ENCODE results near the gene OR4A15.

Gene OR4A15

GRCh38 chr11:55367674-55368073 lies at the start of gene OR4A15:
TSS of gene OR4A15 (plus strand) at chr11:55367974. CDS start at chr11:55367974, 0 bp downstream.
- no peak for DNase-seq

DNA sequence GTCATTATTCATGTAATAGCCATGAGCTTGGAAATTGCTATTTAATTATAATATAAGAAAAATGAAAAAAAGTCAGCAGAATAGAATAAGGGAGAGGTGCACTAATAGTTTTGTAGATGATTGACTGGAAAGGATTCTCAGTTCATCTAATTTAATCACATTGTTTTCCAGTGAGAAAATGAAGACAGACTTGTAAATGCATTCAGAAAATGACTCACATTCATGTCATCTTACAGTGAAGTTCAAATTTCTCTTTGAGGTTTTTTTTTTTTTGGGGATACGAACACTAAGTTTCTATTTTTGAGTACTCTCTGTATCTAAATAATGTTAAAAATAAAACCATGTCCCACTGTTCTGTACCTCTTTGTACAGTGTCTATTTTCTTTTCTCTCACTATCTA lies 43.3 kb upstream of the OR4A15 start:
- DNase-seq: no peak

GRCh38 chr11:55342901-55343300 lies 24.9 kb upstream of the OR4A15 start, which contains the start of gene OR4A16:
TSS of gene OR4A16 (plus strand) at chr11:55343201. CDS start at chr11:55343201, 0 bp downstream.
- DNase-seq: no peak

DNA sequence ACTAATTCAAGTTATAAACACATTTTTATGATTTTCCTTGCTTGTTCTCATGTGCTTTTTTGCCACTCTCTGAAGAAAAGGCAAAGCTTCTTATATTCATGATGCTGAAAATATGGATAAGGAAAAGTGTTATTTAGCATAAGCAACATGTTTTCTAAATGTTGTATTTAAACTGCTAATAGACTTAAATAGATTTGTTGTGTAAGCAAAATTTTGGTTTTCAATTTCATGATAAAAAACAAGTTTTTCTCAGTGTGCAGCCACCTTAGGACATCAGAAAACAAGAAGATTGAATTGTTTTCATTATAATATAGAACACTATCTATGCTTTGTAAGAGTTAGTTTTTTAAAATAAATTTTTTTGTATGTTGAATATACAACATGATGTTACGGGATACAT lies 22.5 kb upstream of the OR4A15 start:
- no peak for DNase-seq

DNA sequence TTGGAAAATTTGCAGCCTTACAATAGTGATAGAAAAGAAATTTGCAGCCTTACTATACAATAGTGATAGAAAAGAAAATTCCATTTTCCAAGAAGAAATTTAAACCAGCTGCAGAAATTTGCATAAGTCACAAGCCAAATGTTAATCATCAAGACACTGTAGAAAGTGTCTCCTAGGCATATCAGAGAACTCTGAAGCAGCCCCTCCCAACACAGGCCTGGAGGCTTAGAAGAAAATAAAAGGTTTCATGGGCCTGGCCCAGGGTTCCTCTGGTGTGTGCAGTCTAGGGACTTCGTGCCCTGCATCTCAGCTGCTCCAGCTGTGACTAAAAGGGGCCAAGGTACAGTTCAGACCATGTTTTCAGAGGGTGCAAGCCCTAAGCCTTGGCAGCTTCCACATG lies 18.7 kb upstream of the OR4A15 start:
- no peak for DNase-seq

DNA sequence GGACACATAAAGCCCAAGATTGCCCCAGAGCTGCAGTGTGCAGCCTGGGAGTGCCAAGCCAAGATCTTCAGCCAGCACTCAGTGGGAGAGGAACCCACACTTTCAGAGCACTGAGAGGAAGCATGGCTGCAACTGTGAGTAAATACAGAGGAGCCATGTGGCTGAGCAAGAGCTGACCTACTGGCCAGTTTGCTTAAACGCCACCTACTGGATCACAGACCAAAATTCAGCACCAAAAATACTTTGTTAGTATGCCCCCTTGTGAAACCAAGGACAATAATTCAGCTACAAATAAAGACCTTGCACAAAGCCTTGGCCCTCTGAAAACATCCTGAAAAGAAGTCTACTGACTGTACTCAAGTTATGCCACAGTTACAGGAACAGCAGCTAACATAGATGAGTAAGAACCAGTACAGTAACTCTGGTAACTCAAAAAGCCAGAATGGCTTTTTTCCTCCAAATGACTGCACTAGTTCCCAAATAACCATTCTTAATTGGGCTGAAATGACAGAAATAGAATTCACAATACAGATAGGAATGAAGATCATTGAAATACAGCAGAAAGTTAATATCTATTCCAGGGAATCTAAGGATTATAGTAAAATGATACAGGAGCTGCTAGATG lies 10.1 kb upstream of the OR4A15 start:
- DNase-seq: no peak

GRCh38 chr11:55401011-55401410 lies 33.2 kb downstream of the OR4A15 start:
- DNase-seq: no peak
